Anterior cingulate cortex (tissue), 58 donors: Measurements from ENCODE around the gene DUS2.

Experiments used
- DNase-seq, 58 donors: peaks; one replicate each; lab custom pipeline; 2025; lab: John Stamatoyannopoulos, UW

The DUS2 gene

DNA sequence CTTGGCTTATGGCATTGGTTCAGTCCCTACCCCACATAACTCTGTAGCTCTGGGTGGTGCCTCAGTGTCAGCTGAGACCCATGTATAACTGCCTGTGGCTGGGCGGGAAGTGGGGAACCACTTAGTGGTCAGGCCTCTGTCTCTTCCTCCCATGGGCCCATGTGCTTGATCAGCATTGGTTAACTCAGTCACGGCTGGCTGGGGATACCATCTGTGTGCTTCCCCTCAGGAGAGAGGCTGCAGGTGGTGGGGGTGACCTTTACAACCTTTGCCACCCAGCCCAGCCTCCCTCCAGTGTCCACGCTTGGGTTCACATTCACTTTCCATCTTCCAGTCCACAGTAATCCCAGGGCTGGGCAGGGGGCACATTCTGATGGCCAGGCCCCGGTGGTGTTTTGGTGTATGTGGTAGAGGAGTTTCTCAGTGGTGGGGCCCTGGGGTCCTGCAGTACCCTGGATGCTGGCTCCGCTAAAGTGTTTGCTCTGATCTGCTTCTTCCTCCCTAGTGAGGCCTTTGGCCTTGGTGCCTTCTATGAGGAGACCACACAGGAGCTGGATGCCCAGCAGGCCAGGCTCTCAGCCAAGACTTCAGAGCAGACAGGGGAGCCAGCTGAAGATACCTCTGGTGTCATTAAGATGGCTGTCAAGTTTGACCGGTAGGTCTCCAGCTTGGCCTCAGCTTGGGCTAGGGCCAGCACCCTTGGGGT lies 51.9 kb downstream of the DUS2 start:
- DNase-seq, result no peak

- DNase-seq, result no peak
Measured at GRCh38 chr16:68075980-68076379, 52.9 kb downstream of the DUS2 start.

DNA sequence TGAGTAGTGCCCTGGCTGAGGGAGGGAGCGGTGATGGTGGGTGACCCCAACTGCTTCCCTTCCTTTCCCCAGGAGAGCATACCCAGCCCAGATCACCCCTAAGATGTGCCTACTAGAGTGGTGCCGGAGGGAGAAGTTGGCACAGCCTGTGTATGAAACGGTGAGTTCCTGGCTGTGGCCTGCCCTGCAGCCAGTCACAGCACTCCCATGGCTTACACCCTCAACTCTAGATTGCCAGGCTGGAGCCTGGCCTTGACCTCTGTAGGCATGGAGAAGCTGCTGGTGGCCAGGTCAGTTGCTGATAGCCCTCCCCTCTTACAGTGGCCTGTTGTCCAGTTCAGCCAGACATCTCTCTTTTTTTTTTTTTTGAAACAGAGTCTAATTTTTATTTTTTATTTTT lies 53.5 kb downstream of the DUS2 start:
- DNase-seq, result no peak

- DNase-seq, result no peak
Measured at GRCh38 chr16:68077866-68078700, 55.0 kb downstream of the DUS2 start.

GRCh38 chr16:68078701-68079375 lies 55.8 kb downstream of the DUS2 start:
- no peak for DNase-seq

- DNase-seq, result no peak
Measured at GRCh38 chr16:68079376-68079625, 56.2 kb downstream of the DUS2 start.

- DNase-seq, result peak in 21 of 58 donors; percentile 6 to 42 (median 19)
Measured at GRCh38 chr16:68079626-68080344, 56.7 kb downstream of the DUS2 start.

DNA sequence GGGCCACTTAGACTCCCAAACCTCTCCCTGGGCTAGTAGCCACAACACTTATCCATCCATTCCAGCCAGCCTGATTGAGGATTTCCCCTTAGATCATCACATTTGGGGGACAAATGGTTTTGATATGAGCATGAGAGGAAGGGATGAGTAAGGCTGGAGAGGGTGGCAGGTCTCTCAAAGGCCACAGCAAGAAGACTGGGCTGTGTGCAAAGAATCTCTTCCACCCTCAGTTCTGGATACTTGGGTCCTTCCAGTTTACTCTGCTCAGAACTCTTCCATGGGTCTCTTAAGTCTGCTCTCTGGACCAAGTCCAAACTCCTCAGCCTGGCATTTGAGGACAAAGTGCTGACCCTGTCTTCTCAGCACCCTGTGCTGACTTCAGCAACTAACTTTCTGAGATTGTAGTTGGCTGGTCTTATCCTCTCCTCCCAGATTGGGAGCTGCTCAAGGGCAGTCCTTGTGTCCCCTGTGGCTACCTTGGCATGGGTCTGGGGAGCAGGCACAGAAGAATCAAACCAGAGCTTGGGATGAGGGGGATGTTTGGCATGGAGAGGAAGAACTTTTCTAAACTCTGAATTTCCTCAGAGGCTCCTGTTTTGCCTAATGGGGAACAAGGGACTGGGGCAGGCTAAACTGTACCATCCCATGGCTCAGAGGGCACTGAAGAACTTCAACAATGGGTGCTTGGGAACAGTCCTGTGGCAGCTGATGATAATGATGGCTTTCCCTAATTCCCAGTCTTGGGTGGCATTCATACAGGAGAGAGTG lies 59.0 kb downstream of the DUS2 start:
- DNase-seq, result no peak

DNA sequence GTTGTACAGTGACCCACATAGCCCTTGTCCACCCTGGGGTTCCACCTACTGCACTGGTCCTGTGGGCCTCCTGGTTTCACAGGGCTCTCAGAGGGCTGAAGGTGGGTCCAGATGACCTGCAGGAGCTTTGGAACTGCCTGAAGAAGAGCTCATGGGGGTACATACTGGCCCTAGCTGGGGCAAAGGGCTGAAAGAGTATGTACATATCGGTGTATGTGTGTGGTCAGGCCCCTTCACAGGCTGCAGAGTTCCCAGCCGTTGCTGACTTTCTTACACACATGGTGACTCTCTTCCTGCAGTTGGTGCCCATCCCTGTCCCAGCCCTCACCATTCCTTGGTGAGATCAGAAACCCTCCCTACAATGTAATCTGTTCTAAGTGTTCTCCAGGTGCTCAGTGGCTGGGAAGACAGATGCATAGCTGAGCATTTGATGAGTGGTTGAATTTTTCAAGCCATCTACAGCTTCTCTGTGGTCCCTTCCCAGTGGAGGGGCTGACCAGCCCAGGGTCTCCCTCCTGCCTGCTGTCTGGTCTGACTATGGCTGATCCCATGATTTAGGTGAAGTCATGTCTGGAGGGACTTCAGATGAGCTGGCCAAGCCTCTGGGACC lies 59.6 kb downstream of the DUS2 start:
- DNase-seq, result no peak

DNA sequence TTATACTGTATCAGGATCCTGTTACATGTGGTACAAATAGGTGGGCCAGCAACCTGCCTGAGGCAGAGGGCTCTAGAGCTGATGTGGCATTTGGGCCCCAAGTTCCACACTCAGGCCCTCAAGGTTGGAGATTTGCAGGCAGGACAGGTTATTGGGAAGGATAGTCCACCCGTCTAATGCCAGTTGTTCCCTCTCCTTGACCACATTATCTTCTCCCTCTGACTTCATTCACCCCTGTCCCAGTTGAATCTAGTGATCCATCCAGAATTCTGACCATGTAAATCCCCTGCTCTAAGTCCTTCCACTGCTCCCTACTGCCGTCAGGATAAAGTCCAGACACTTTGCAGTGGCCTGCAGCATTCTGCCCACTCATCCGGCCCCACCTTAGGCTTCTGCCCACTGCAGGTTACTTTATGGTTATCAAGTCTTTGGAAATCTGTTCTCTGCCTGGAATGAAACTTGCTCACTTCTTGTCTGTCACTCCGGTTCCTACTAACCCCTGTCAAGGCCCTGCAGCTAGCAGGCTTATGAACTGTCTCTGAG lies 60.2 kb downstream of the DUS2 start:
- no peak for DNase-seq

GRCh38 chr16:68083861-68084503 lies 60.9 kb downstream of the DUS2 start:
- no peak for DNase-seq

DNA sequence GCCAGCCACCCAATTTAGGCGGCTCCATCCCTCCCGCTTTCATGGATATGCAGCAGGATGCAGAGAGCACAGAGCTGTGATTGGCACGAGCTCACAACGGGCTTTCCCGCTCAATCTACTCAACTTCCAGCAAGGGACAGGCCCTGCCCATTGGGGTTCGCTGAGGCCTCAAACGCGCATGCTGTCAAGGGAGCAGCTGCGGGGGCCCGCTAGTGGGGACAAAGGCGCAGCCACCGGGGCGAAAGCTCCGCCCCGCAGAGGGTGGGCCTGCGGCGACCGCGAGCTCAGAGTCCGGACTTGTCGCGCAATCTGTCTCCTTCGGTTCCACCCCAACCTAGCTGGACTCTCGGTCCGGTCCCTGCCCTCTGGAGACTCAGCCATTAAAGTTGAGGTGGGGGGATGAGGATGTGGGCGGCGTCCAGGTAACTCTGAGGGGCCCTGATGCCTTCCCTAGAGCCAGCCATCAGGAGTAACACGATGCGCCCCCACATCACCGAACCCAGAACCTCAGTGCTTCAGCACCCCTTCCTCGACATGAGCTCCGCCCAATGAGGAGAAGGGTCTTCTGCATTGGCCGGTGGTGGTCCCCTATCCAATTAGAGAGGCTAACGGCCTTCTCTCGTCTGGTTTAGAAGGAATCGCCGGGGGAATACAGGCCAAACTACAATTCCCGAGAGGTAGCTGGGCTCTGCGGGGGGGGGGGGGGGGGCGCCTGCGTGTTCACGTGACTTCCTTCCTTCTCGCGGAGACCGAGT lies 61.6 kb downstream of the DUS2 start:
- peak; percentile 67 to 97 (median 91) for DNase-seq

DNA sequence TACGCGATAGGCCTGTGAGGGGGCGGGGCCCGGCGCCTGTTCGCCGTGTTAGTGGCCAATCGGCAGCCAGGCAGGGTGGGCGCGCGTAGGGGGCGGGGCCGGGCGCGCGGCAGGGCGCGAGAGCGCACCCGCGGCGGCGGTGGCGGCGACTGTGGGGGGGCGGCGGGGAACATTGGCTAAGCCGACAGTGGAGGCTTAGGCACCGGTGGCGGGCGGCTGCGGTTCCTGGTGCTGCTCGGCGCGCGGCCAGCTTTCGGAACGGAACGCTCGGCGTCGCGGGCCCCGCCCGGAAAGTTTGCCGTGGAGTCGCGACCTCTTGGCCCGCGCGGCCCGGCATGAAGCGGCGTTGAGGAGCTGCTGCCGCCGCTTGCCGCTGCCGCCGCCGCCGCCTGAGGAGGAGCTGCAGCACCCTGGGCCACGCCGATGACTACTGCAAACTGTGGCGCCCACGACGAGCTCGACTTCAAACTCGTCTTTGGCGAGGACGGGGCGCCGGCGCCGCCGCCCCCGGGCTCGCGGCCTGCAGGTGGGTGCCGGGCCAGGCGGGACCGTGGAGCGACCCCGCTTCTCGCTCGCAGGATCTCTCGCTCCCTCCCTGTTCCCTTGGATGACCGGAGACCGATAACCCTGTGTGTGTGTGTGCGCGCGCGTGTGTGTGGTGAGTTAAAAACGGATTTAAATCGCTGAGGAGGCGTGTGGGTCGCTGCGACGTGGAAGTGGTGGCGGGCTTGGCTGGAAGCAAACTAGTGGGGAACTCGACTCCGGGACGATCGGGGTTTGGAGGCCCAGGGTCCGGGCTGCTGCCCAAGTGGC lies 62.4 kb downstream of the DUS2 start, which contains the start of gene NFATC3:
Gene NFATC3, plus strand, starts transcription at position 112 of the 813 bp plus-strand sequence. Its CDS starts 312 bp downstream, at position 424.
- DNase-seq, result peak in 53 of 58 donors; percentile 51 to 98 (median 96)

- DNase-seq, result peak in 1 of 58 donors; percentile 31
Measured at GRCh38 chr16:68086336-68086841, 63.3 kb downstream of the DUS2 start.

DNA sequence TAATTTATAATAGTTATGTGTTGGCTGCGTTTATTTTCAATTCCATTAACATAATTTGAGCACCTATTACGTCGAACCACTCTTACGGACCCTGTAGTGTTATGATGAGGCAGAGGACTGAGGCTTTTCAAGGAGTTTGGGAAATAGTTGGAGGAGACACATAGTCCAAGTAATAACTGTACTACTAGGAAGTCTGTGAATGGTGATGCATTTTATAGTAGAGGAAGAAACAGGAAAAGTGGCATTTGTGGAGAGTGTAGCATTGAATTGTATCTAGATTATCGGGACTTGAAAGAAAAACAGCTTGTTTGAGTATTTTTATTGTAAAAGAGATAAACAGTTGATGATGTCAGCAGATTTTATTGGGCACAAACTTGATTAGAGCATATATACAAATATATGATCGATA lies 63.8 kb downstream of the DUS2 start:
- no peak for DNase-seq

DNA sequence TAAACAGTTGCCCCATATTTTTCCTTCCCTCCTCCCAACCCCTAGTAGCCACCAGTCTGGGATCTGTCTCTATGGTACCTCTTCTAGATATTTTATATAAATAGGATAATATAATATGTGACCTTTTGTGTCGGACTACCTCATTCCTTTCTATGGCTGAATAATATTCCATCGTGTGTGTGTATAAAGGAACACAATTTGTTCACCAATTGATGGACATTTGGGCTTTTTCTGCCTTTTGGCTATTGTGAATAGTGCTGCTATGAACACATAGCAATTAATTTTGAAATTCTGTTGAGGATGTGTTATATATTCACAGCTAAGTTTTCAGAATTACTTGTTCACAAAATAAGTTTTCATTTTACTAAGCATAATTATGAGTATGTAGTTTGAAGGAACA lies 64.6 kb downstream of the DUS2 start:
- no peak for DNase-seq
